Kasumi-1 (cell line): ENCODE measurements around the gene HDLBP.
"Not testable (repeated sequence)": the region's sequence is repeated elsewhere in the genome, so short reads cannot be mapped to it uniquely, and the experiment has no call there.

Source experiments
- DNase-seq, 2 experiments: peaks; one replicate each; lab custom pipeline; 2025; lab: John Stamatoyannopoulos, UW

The HDLBP gene

DNA sequence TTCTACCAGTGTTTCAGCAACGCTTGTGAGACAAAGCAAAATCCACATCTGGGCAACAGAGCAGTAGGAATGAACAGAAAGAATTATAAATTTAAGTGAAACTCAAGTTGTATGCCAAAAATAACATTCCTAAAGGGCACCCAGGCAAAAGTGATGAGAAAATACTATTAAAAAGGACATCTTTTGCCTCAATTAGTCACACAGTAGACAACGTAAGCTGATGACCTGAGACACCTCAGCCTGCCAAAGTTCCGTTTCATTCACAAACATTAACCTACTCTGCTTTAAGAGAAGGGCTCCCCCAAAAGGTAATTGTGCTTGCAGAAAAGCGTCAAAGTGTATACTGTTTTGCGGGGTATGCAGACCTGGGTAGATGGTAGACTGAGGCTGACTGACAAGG, 7.2 kb downstream of the HDLBP start:
- no peak for DNase-seq

DNA sequence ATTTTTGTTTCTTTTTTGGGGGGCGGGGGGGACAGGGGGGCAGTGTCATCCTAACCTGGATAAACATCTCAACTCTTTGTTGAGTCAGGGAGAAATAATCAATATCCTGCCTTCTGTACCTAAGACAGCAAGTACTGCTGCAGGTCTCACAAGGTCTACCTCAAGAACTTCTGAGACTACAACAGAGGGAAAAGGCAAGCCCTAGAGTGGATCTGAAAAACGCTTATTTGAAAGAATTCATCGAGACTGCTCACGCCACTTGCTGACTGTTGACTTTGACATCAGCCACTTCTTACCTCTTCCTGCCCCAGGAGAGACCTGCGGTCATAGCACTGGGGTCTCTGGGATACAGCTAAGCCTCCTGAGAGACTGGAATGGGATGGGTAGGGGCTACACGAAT, 8.4 kb downstream of the HDLBP start:
- no peak for DNase-seq

DNA sequence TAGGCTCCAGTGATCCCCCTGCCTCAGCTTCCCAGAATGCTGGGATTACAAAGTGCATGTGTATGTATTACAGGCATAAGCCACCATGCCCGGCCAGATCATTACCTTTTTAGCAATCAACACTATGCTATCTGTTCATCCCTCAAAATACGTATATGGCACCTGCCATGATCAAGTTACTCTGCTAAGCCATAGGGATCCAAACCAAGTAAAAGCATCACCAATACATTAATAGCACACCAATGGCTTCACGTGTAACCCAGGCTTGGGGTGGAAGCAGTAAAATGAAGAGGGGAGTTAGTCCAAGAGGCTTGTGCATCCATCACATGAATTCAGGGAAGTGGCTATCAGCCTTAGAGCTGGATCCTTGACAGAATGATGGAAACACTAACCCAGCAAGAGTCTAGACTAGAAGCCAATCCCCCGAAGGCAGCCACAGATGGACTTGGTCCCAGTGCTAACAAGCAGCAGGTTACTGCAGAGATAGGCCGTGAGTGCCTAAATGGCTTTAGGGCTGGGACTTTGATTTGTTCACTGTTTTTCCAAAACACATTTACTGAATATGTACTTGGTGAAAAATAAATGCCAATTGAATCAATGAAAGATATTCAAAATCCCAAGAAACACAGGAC, 11.3 kb downstream of the HDLBP start:
- DNase-seq: no peak

DNA sequence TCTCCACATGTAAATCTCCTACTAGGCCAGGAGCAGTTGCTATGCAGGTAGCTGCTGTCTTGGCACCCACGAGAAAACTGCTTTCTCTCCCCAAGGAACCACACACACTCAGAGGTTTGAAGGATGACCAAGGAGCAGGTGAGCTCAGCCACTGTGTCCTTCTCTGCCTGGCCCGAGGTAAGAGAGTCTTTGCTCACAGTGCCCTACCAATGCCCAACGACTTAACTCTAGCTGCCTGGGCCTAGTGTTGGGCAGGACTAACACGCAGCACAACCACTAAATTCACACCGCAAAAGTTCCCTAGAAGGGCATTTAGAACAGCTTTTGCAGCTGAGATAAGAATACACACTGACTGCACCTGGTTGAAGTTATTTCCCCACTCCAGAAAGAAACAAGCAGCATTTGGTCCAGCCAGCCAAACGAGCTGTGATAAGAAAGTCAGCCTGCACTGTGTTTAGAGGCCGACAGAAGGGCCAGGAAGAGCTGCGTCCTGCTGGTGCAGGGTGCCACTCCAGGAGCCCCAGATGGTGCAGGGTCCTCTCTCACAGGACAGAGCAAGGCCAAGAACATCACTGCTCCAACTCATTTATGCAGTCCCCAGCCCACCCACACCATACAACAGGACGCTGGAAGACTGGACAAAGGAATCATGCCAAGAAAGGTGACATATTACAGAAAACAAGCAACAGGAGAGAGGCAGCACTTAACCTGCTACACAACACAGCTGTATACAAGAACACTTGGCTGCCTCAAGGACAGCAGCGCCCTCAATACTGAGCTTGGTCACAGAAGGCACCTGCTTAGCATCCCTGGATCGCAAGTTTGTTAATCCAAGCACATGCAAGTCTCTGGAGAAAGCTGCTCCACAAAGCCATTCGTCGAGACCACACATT, 12.5 kb downstream of the HDLBP start:
- no peak for DNase-seq

DNA sequence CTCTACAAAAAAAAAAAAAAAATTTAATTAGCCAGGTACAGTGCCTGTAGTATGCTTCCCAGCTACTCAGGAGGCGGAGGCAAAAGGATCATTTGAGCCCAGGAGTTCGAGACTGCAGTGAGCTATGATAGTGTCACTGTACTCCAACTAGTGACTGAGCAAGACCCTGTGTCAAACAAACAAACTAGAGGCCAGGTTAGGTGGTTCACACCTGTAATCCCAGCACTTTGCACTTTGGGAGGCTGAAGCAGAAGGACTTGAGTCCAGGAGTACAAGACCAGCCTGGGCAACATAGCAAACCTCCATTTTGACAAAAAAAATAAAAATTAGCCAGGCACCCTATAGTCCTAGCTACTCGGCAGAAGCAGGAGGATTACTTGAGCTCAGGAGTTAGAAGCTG, 13.4 kb downstream of the HDLBP start:
- DNase-seq: no peak

DNA sequence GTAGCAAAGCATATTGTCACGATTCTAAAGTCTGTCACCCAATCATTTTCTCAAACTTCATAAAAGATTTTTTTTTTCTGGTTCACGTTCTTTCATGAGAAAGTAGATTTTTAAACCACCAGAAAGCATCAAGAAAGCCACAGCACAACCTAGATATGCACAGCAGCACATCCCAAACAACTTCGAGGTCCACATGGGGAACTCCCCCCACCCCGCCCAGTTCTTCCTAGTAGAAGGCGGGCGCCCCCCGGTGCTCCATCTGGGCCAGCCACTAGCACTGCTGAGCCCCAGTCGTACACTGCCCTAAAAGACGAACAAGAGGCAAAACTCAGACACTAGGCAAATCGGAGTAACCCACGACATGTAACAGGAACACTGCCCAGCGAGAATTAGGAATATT, 15.5 kb downstream of the HDLBP start:
- no peak for DNase-seq

DNA sequence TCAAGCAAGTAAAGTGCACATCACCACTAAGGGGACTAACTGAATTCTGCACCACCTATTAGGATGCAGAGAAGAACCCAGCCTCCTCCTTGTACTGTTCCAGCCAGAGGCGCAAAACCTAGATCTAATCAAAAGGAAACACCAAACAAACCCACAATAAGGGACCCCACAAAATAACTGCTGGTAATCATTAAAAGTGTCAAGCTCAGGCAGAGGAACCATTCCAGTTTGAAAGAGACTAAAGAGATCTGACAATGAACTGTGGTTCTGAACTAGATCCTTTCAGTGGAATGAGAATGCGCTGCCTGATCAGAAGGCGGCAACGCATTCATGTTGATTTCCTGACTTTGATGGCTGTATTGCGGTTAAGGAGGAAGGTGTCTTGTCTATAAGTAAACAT, 16.8 kb downstream of the HDLBP start:
- no peak for DNase-seq

DNA sequence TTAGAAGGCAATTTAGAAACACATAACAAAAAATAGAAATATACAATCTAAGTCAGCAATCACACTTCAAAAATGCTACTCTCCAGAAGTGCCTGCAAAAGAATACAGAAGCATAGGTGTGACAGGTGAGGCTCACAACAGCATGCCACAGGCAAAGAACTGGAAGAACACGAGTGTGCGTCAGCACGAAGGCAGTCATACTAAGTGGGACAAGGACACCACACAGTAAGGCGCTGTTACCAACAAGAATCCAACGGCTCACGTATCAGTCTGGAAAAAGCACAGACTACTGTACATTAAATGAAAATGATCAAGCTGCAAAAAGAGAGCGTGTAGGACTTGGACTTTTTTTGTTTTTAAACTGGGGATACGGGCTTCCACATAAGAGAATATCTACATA, 18.7 kb downstream of the HDLBP start:
- no peak for DNase-seq

DNA sequence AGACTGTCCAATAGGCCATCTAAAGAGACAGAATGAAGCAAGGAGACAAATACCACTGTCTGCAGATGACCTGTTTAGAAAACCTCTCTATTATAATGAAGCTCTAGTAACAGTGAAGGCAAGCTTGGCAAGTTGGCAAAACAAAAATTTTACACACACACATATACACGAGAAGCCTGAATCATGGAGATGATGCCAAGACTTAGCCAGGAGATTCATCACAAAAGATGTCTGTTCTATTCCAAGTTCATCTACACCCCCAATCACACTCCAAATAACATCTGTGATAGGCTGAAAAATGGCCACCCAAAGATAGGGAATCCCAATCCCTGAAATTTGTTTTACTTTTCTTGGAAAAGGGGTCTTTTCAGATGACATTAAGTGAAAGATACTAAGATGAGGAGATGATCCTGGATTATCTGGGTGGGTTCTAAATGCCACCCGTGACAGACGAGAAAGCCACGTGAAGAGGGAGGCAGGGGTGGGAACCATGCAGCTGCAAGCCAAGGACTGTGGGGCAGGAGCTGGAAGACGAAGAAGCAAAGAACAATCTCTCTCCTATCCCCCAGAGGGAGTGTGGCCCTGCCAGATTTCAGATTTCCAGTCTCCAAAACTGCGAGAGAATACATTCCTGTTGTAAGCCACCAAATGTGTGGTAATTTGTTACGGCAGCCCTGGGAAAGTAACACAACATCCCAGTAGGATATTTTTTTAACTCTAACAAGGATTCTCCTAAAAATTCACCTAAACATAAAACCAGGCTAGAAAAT, 20.0 kb downstream of the HDLBP start:
- DNase-seq: no peak

DNA sequence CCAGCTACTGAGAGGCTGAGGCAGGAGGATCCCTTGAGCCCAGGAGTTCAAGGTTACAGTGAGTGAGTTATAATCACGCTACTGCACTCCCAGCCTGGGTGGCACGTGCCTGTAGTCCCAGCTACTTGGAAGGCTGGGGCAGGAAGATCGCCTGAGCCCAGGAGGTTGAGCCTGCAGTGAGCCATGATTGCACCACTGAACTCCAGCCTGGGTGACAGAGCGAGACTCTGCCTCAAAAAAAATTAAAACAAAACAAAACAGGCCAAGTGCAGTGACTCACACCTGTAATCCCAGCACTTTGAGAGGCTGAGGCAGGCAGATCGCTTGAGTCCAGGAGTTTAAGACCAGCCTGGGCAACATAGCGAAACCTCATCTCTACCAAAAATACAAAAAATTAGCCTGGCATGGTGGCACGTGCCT, 22.1 kb downstream of the HDLBP start:
- DNase-seq: not testable (repeated sequence)

DNA sequence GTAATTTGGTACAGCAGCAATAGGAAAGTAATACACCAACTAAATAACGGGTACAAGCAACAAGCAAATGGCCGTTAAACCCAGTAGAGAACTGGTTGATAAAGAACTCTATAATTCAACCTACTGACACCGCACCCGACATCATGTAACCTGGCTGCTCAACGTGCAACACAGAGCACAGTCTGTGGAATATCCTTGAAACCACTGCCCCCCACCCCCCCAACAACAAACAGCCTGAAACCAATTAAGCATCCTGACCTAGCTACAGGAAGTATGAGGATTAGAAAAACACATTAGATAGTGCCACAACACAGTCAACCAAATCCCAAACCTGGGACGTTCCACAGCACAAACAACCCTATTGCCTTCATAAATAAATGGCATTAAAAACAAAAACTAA, 23.5 kb downstream of the HDLBP start:
- no peak for DNase-seq

DNA sequence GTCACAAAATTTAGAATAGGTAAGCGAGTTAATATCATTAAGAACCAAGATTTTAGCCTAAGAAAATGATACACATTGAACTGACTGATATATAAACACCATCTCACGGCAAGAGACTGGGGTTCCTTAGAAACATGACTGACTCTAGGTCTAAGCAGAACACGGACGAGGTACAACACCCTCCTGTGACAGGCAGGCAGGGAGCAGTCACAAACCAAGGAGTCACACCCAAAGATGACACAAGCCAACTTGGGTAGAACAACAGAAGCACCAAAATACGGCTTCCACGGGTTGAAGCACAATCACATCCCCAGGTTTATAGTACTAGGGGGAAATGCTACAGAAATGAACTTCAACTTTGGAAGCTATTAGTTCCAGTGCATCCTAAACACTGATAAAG, 24.3 kb downstream of the HDLBP start:
- DNase-seq: no peak

DNA sequence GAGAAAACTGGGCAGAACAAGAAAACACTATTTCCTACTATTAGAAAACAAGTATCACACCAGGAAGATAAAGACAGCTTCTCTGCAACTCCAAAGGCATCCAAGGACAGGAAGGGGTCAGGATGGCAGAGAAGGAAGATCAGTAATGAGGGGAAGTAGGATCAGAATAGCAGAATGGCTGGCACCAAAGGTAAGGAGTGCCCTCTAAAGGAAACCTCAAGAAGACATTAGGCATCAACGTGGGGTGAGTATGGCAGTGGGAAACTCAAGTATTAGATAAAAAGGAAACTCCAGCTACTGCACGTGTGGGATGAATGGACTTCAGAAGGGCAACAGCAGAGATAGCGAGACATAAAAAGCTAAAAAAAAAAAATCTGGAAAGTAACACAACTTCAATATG, 25.9 kb downstream of the HDLBP start:
- DNase-seq: no peak

DNA sequence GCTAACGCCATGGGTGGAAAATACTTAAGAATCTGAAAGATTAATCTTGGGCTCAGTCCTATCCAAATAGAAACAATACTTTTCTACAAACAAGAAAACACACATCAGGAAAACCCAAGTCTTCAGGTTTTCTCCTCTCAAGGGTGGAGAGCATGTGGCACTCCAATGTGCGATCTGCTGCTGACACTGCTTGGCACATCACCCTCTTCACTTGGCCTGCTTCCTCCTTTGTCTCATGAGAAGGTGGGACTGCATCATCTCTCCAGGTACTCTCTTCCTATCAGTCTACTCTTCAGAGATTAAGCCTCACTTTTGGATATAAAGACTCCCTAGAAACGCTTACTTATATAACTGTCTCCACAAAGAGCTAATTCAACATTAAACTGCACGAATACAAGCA, 26.4 kb downstream of the HDLBP start:
- DNase-seq: no peak

DNA sequence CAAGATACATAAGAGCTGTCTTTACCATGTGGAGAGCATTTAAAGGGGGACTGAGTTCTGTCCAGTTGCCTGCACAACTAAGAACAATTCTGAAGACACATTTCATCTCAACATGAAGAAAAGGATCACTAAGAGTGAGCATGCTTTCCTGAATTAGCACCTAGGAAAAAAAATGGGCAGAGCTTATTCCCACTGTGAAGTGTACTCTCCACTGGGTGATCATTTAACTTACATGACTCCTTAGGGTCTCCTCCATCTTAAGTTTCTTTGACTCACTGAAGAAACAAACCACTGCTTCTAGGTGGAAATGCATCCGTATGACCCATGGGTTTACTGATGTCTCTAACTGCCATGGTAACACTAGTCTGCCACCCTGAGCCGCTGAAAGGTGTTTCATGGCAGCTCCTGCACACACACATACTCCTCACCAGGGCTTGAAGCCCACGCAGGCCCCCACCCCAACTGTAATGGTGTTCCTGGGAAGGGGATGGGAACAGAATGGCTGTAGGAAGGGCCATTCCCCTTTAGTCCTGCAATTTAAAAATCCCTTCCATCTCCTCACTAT, 27.1 kb downstream of the HDLBP start:
- no peak for DNase-seq

DNA sequence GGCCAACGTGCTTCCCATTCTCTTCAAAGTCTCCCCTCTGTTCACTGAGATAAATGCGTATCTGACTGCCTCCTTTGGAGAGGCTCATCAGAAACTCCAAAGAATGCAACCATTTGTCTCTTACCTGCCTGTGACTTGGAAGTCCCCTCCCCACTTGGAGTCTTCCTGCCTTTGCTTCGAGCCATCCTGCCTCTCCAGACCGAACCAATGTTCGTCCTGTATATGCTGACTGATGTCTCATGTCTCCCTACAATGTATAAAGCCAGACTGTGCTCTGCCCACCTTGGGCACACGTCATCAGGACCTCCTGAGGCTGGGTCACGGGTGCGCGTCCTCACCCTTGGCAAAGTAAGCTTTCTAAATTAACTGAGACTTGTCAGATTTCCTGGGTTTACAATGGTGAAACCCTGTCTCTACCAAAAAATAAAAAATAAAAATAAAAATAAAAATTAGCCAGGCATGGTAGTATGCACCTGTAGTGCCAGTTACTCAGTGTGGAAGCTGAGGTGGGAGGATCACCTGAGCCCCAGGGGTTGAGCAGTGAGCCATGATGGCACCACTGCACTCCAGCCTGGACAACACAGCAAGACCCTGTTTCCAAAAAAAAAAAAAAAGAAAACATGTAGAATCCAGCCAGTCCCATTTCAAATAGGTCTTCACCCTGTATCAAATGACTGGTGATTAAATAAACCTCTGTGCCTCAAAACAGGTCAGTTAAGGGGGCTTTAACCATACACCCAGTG, 29.0 kb downstream of the HDLBP start:
- no peak for DNase-seq

DNA sequence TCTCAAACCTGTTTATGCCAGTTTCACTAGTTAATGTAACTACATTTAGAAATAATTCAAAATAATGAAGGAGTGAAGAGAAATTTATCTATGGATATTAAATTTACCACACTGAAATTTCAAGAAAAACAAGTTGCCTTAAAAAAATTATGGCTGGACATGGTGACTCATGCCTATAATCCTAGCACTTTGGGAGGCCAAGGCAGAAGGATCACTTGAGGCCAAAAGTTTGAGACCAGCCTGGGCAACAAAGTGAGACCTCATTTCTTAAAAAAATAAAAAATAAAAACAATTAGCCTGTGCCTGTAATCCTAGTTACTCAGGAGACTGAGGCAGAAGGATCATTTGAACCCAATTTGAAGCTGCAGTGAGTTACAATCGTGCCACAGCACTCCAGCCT, 29.9 kb downstream of the HDLBP start:
- DNase-seq: no peak

DNA sequence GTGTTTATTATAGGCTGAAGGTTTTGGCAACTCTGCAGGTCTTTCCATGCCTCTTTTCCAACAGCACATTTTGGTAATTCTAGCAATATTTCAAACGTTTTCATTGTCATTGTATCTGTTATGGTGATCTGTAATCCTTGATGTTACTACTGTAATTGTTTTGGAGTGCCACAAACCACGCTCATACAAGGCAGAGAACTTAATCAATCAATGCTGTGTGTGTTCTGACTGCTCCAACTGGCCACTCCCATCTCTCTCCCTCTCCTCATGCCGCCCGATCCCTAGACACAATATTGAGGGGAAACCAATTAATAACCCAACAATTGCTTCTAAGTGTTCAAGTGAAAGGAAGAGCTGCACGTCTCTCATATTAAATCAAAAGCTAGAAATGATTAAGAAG, 32.9 kb downstream of the HDLBP start:
- no peak for DNase-seq

DNA sequence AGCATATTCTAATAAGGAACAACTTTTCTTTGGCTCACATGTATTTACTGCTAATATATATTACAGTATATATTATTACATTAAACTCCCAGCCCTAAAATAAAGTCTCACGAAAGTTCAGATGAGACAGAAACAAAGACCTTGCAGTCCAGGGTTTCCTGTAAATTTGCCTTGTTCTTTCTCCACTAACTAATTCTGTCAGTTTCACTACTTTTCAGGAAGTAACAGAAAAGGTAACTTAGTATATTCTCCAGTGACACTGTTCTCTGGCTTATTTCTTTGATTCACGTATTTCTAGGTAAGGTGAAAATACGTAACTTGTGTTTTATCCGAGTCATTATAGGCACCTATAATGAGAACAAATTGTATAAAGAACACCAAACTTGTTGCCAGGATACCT, 35.2 kb downstream of the HDLBP start:
- DNase-seq: no peak

DNA sequence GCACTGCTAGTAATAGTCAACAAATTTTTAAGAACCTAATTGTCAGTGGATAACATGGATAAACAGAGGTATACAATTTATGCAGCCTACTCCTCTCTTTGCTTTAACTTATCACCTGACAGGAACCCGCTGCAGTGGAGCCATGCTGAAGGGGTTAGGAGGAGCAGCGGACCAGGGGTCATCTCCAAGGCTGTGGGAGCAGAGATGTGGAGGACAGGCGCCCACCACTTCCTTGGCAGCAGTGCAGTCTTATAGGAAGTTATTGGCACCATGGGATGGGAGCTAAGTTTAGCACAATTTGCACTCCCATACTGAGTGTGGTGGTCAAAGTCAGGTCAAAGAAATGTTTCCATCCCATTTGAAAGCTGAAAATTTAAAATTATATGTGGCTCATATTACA, 35.6 kb downstream of the HDLBP start:
- no peak for DNase-seq

DNA sequence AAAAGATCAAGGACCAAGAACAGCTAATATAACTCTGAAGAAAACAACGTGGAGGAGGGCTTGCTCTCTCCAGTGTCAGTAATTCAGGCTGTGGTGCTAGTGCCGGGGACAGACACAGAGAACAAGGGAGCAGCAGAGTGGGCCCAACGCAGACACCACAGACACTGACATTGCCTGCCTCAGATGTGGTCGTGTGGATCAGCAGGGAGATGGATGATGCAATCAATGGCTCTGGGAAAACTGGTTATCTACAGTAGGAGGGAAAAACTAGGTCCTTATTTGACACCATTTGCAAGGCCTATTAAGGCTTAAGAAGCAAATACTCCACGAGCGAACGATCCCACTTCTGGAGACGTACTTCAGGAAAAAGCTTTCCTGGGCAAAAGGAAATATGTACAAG, 36.1 kb downstream of the HDLBP start:
- DNase-seq: no peak

DNA sequence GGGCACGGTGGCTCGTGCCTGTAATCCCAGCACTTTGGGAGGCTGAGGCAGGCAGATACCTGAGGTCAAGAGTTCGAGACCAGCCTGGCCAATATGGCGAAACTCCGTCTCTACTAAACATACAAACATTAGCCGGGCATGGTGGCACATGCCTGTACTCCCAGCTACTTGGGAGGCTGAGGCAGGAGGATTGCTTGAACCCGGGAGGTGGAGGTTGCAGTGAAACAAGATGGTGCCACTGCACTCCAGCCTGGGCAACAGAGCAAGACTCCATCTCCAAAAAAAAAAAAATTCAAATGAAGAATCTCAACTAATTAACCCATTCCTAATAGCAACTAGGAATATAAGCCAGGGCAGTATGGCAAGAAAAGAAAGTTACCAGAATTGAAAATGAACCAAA, 37.2 kb downstream of the HDLBP start:
- not testable (repeated sequence) for DNase-seq
